Stimulated activated CD4-positive, alpha-beta T cell treated with anti-CD3 and anti-CD28 coated beads, Interleukin-15, amount 100 ng/mL, for 24 hours (primary cell): Measurements from ENCODE around the gene UBE2E3.

Source experiments
- DNase-seq: peaks from one replicate; pipeline ENCODE4 v3.0.0-alpha.2; 2020

Gene UBE2E3

DNA sequence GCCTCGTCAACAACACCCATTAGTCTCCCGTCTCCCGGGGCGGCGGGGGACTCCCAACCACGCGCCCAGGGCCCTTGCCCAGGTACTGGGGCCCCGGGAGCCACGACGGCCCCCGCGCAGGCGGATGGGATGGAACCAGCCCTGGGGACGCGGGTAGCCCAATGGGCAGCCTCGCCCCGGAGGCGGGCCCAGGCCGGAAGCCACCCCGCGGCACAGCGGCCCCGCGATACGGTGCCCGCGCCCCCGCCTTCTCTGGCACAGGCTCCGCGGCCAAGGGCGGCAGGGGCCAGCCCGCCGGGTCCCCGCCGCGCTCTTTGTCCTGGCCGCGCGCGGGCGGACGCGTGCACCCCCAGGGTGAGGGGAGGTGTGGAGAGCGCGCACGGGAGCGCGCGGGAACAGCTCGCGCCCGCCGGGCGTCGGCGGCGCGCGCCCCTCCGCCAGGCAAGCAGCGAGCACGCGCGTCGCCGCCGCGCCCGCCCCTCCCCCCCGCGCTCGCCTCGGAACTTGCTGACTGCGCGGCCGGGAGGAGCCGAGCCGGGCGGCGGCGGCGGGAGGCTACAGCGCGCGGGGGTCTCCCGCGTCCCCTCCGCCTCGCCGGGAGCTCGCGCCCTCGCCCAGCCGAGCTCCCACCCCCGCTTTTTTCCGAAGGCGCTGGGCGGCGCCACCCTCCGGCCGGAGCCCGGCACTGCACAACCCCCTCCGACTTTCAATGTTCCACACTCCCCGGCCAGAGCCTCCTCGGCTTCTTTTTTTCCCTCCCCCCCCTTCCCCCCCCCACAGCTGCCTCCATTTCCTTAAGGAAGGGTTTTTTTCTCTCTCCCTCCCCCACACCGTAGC is at the start of gene UBE2E3:
UBE2E3 (plus strand) TSS at position 500 of the 837 bp plus-strand sequence. CDS start 1,438 bp downstream, outside the sequence.
- peak; percentile 81 for DNase-seq

DNA sequence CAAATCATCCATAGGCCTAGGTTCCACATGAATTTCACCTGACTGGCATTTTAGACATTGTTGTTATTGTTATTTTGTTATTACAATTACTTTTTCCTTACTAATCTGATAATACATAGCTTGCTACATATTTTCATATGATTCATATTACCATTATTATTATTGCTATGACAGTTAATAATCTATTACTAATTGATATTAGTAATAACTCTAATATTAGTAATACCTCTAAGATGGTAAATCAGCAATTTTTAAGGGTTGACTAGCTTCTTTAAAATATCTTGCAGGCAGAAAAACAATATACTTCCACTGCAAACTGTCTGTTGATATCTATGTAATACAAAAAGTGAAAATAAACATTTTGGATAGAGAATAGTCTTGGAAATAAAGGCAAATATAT is 48.6 kb upstream of the UBE2E3 start:
- DNase-seq: no peak

DNA sequence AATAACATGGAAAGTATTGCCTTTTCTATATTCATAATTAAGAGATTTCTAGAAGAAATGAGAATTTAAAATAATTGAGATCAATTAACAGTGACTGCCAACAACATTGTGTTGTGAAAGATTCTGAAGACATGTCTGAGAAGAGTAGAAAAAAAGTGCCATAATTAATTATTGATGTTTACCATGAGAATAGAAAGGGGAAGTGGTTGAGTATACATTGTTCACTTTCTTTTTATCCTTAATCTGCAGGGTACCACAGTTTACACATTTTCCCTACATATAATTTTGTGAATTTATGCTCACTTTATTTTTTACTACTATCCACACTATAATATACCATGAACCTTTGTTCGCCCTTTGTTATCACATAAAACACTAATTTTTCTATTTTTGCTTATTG is 47.1 kb upstream of the UBE2E3 start:
- no peak for DNase-seq

DNA sequence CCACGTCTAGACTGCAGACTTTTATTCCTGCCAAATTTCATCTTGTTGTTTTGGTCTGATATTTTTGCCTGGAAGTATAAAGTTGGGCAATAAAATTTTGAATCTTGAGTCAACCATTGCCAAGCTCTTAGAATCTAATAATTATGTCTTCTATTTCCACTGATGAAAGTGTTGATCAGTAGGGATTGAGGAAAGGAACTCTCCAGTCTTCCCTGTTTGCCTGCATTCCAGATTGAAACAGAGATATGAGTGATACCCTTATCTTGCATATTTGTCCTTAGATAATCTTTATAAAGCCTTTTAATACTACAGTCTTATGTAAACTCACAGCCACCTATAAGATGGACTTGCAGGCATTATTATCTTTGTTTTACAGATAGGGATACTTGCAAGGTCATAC is 45.5 kb upstream of the UBE2E3 start:
- no peak for DNase-seq

DNA sequence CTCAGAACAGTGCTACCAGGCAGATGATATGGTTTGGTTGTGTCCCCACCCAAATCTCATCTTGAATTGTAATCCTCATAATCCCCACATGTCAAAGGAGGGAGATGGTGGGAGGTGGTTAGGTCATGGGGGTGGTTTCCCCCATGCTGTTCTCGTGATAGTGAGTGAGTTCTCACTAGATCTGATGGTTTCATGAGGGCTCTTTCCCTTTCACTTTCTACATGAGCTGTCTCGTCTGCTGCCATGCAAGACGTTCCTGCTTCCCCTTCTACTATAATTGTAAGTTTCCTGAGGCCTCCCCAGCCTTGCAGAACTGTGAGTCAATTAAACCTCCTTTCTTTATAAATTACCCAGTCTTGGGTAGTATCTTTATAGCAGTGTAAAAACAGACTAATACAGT is 42.9 kb upstream of the UBE2E3 start:
- peak; percentile 6 for DNase-seq

DNA sequence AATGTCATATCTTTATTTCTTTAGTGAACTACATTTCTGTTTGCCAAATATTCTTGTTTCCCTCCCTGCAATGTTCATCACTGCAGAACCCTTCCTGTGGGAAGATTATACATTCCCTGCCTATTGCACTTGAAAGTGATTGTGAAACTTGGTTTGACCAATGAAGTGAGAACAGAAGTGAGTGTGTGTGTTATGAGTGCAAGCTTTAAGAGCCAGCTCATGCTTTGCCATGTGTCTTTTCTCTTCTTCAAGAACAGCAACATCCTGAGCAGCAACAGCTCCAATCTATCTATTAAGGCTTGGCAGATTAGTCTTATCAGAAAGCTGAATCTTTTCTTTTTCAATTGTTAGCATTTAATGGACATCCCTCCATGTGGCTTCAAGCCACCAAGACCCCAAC is 42.0 kb upstream of the UBE2E3 start:
- DNase-seq: no peak

DNA sequence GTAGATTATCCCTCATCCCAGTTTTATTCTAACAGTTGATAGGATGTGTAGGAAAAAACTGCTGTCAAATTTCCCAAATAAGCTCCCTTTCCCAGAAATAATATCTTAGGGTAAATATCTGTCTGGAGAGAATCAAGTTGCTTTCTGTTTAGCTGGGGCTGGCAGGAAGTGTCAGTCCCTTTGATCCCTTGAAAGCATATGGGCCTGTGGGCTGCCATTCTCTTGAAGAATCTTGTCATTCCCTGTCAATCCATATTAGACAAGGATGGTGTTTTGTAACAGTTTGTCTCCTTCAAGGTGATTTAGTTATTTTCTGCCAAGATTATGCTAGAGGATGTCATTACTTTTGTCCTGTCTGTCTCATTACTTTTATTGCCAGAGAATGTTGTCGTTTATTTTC is 37.1 kb upstream of the UBE2E3 start:
- no peak for DNase-seq

DNA sequence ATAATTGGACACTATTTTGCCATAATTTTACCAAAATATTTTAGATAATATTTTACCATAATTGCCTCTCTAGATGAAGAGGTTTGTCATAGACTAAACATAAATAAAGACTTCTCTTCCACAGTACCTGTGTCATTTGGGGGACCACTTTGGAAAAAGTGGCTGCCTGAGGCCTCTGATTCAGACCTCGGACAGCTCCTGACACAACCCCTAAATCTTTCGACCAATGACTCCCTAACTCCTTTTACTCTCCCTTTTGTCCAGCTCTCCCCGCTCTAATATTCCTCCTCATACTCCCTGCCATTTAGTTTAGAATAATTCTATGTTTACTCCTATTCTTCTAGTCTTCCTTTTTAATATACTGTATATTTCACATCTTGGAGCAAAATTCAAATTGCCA is 36.0 kb upstream of the UBE2E3 start:
- DNase-seq: no peak

DNA sequence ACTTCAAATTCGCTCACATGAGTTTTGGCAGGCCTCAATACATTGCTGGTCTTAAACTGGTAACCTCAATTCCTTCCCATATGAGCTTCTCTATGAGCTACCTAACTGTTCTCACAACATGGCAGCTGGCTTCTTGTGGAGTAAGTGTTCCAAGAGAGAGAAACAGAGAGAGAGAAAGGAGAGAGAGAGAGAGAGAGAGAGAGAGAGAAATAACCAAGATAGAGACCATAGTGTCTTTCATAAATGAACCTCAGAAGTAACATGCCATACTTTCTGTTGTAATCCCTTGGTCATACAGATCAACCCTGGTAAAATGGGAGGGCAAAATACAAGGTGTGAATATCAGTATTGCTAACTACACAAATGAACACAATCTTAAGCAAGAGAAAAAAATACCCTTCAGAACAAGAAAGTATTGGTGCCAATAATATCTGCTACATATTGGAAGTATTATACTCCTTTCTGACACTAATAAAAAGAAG is 33.2 kb upstream of the UBE2E3 start:
- no peak for DNase-seq

DNA sequence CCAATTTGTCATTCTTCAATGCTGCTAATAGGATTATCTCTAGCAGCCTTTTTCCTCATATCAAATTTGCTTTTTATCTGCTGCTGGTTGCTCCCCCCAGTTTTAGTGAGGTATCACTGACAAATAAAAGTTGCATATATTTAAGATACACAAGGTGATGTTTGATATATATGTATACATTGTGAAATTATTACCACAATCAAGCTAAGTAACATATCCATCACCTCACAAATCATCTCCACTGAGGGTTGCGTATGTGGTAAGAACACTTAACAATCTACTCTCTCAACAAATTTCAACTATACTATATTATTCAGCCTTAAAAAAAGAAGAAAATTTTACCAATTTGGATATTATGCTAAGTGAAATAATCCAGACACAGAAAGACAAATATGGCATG is 30.5 kb upstream of the UBE2E3 start:
- no peak for DNase-seq

DNA sequence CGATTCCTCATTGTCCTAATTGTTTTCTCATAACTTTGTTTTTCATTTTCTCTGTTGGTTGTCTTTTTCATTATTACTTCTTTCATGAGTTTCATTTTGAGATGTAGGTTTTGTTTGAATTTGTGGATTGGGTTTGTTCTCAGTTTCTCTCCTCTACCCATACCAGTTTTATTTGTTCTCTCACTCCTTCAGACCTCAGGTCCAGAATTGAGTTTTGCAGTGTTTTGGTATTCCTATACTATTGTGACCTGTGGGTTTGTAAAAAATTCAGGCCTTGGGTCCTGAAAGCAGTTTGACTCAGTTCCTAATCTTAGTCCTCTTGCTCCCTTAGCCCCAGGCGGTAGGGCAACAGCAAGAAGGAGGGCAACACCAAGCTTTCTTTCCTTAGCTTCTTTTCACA is 28.3 kb upstream of the UBE2E3 start:
- no peak for DNase-seq

DNA sequence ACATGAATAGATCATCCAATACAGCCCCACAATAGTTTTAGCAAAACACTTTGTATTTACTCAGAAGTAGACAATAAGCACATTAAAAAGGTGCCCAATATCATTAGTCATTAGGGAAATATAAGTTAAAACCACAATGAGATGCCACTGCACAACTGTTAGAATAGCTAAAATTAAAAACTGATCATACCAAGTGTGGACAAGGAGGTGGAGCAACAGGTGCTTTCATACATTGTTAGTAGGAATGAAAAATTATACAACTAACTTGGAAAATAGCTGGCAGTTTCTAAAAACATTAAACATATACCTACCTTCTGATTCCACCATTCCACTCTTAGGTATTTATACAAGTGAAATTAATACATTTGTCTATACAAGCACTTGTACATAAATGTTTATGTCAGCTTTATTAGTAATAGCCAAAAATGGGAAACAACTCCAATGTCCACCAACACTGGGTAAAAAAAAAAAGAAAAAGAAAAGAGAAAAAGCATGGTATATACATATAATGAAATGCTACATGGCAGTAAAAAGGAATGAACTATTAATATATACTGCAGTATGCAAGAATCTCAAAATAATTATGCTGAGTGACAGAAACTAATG is 27.6 kb upstream of the UBE2E3 start:
- DNase-seq: no peak

DNA sequence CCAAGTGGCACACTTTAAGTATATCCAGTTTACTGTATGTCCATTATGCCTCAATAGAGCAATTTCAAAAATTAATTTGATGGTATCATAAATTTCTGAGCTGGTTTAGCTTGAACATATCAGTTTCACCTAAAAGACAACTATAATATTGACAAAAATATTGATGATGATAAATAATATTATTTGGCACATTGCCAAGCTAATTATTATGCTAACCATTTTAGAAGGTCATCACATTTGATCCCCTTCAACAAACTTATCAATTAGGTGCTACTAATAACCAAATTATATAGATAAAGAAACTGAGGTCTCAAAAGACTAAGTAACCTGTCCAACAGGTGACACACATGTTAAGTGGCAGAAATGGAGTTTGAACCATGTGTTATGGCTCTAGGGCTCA is 26.9 kb upstream of the UBE2E3 start:
- DNase-seq: no peak

DNA sequence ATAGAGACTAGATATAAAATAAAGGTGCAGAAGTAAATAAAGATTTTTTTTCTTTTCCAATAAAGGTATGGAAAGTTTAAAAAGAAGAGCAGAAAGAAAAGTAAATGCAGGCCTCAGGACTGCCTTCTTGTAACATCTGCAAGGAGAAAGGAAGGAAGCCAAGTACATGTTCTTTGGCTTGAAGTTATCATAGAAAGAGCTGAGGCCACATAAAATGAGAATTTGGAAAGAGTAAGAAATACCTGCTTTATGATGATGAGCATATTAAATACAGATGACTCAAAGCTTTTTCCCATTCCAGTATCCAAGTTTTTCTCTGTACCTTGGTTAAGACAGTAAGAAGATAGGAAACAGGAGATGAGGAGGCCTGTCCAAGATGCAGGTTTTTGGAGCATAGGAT is 25.3 kb upstream of the UBE2E3 start:
- DNase-seq: no peak

DNA sequence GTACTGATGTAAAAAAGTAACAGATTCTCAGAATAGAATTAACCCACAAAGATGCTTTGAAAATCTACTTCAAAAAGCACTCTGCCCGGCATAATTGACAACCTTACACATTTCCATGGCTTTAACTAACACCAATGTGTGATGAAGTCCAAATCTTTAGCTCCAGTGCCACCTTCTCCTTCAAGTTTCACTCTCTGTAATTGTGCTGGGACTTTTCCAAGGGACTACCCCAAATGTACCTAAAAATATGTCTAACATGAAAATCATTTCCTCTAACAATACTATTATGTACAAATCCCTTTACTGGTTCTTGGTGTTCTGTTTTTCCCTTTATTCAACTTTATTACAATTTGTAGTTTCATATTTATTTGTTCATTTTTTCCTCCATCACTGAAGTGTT is 20.6 kb upstream of the UBE2E3 start:
- no peak for DNase-seq

DNA sequence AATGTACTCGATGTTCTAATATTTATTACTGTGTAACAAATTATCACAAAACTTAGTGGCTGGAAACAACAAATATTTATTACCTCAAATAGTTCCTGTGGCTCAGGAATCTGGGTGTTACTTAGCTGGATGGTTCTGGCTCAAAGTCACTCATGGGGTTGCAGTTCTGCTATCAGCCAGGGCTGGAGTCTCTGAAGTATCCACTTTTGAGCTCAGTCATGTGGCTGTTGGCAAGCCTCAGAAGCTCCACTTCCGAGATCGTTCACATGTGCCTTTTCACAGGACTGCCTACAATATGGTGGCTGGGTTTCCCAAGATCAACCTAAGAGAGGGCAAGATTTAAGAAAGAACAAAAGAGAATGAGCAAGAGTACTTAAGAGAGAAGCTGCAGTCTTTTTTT is 19.4 kb upstream of the UBE2E3 start:
- no peak for DNase-seq

DNA sequence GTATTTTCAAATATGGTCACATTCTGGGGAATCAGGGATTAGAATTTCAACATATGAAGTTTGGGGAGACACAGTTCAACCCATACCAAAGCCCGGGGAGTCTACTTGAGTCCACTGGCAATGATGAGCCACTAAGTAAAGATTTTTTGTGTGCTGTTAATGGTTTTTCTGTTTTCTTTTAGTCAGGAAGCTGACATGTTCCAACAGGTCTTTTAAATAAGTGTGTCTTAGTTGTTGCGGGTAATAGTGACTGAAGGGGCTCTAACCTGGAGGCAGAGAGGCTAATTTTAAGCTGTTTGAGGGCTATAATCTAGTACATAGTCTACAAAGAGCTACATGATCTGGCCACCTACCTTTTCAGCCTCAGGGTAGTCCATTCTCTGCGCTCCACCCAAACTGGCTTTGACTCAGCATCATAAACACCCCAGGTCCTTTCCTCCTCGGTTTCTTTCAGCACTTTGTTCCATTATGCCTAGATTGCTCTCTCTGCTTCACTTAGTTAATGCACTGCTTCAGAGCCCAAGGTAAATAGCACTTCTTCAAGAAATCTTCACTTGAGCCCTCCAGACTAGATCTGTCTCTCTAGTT is 17.6 kb upstream of the UBE2E3 start:
- no peak for DNase-seq

DNA sequence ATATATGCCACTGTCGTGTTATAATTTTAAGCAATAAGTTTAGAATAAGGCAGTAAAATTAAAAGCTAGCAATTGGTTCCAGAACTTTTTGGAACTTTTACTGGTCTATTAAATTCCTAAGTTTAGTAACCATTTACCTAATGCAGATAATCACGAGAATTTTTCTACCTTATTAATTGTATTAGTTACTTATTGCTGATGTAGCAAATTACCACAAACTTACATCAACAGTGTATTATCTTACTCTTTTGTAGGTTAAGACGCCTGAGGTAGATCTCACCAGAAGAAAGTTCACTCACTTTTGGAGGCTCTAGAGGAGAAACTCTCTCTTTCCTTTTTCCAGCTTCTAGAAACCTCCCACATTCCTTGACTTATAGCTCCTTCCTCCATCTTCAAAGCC is 14.0 kb upstream of the UBE2E3 start:
- DNase-seq: no peak

DNA sequence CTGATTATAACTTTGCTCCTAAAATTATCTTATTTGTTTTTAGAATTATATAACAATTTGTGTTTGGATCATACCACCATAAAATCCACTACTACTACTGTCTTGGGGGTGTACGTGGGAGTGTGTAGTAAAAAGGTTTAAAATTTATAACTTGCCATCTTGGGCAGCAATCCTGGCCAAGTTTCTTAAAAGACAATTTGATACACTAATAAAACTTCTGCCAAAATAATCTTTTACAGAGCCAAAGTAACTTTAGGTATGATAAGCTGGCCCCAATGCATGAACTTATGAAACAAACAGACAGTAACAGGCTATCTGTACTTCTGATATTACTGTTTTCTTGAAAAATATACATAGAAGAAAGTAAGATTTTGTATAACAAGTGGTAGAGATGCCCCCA is 11.3 kb upstream of the UBE2E3 start:
- DNase-seq: no peak

DNA sequence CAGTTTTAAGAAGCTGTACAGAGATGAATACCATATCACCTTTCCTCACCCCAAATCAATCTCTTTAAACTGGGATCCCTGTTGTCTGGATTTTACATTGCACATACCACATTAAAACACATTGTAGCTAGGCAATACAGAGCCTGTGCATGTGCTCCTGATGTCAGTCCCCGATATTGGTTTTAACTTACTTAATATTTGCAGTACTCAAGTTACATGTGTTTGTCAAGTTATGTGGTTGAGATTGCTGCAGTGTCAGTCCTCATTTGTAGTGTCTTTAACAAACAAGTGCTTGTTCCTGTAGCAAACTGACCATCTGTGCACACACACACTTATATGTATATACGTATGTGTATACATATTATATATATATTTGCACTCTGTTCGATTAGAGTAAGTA is 10.4 kb upstream of the UBE2E3 start:
- DNase-seq: no peak

DNA sequence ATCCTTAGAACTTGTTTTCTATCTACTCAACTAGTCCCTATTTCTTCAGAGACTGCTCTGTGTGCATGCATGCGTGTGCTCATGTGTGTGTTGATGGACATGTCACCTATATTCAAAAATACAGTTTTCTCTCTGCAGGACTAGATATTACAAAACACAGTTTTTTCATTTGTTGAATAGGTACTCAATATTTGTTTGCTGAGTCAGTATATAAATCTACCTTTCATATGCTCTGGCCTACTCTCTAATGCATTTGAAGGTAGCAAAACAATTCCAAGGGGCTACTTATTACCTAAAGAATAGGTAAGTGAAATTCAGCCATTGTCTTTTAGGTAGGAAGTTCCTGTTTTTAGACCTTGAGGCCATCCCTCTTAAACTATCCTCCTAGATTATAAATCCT is 8.6 kb upstream of the UBE2E3 start:
- DNase-seq: no peak

DNA sequence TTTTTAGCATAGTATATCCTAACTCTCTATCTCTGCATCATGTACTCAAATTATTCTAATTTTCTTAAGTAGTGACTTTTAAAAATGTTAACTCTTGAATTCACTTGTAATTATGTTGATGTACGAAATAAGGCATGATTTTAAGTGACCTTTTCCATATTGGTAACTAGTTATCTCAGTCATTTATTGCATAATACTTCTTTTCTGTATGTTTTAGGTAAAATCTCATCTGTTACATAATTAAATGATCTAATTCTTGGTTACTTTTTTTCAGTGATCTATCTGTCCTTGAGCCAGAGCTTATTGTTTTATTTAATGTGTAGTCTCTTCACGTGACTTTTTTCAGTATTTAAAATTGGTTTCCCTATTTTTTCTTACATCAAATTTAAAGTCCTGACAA is 4.8 kb upstream of the UBE2E3 start:
- DNase-seq: no peak

DNA sequence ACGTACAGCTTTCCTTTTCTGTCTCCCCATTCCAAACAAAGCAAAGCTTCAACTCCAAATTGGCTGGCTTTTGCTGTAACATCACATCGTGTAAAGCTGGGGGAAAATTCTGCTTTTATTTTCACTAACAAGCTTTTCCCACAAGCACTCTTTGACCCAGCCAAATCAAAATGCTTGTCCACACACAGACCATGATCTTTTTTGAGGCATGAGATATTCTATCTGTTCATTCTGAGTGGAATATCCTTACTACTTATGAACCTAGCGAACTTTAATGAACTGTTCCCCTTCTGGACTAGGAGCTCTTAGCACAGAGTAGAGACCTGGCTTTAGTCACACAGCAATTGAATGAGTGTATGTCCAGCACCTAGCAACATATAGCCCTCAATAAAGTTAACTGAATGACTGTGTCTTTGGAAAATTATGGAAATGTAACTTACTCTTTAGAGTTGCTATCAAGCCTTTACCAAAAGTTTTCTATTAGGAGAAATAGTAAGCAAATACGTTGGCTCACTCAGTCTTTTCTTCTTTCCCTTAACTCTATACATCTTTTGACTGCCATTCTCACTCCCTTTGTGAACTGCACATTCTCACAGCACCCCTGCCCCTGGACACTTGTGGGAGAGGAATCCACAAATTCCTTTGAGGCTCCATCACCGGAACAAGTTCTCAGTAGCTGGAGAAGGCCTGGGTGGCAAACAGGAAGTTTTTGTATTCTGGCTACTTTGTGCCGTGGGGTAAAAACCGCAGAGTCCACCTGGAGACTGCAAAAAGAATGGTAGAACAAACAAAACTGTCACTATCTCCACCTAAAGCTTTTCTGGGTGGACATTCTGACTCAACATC is 1.3 kb upstream of the UBE2E3 start:
- no peak for DNase-seq
